ENCODE measurements around the gene HSPA12B. TPM values are rescaled to one million over a fixed set of nuclear protein-coding genes. Genes with fewer than 3 reads are reported as not detected.

The HSPA12B gene
- total and polyA plus RNA-seq, 2 of the 13 experiments (the other 11 are each of a cell fraction or from before 2014, with no cell fraction given) = 0.01 TPM; not detected in 1

GRCh38 chr20:3768342-3769130, 36.1 kb downstream of the HSPA12B start (continued):
- peak; percentile 46; the same call in 1 of the 2 replicates for TF ChIP-seq ZBTB39 (CRISPR knock-in tag; IDR thresholded peaks at IDR 0.05)
- no peak for TF ChIP-seq ZFP37 (CRISPR knock-in tag; IDR thresholded peaks at IDR 0.05; ENCODE audit: borderline replicate concordance)
- 0 out of 2 replicates have a peak, but pooled peaks have one; percentile 24 for TF ChIP-seq HMGXB3 (CRISPR knock-in tag; IDR thresholded peaks at IDR 0.05; ENCODE audit: borderline replicate concordance)
- TF ChIP-seq TAF15 (IDR thresholded peaks at IDR 0.05; ENCODE audit: low read depth, low read length, poor library complexity, severe bottlenecking) = no peak
- 0 out of 2 replicates have a peak, but pooled peaks have one; percentile 9 for TF ChIP-seq TFAP4 (IDR thresholded peaks at IDR 0.05; ENCODE audit: borderline replicate concordance, low read depth)
- no peak for TF ChIP-seq ZNF253 (CRISPR knock-in tag; IDR thresholded peaks at IDR 0.05; ENCODE audit: borderline replicate concordance)
- TF ChIP-seq MYC (CRISPR knock-in tag; IDR thresholded peaks at IDR 0.05; ENCODE audit: borderline replicate concordance) = peak; percentile 16; the same call in 1 of the 2 replicates
- peak; percentile 39; the same call in 1 of the 2 replicates for TF ChIP-seq ZNF337 (CRISPR knock-in tag; IDR thresholded peaks at IDR 0.05; ENCODE audit: borderline replicate concordance, low read depth)
- peak; percentile 69; the same call in 1 of the 2 replicates for TF ChIP-seq ZNF484 (CRISPR knock-in tag; IDR thresholded peaks at IDR 0.05; ENCODE audit: borderline replicate concordance, low read depth)
- TF ChIP-seq HOXD1 (CRISPR knock-in tag; IDR thresholded peaks at IDR 0.05) = peak; percentile 42
- TF ChIP-seq ZNF777 (CRISPR knock-in tag; IDR thresholded peaks at IDR 0.05) = peak; percentile 80
- TF ChIP-seq YEATS2 (CRISPR knock-in tag; IDR thresholded peaks at IDR 0.05; ENCODE audit: borderline replicate concordance) = peak; percentile 27; the same call in 1 of the 2 replicates
- peak; percentile 25; the same call in 1 of the 2 replicates for TF ChIP-seq THRA (CRISPR knock-in tag; IDR thresholded peaks at IDR 0.05; ENCODE audit: borderline replicate concordance)
- TF ChIP-seq ZNF674 (CRISPR knock-in tag; IDR thresholded peaks at IDR 0.05; ENCODE audit: low read depth) = no peak
- no peak; the same call in 1 of the 2 replicates for TF ChIP-seq TP53 (CRISPR knock-in tag; conservative IDR thresholded peaks at IDR 0.05)
- peak; percentile 88 for TF ChIP-seq ZNF770 (CRISPR knock-in tag; IDR thresholded peaks at IDR 0.05)

Measured in HepG2 (cell line).